ENCODE results near the gene OR2T34.
"Not testable (repeated sequence)": the region's sequence is repeated elsewhere in the genome, so short reads cannot be mapped to it uniquely, and the experiment has no call there.

OR2T34 gene

GRCh38 chr1:248551027-248551426, 23.5 kb downstream of the OR2T34 start:
- not testable (repeated sequence) for DNase-seq

- not testable (repeated sequence) for DNase-seq
Measured at GRCh38 chr1:248547383-248547782, 27.2 kb downstream of the OR2T34 start.

- not testable (repeated sequence) for DNase-seq
Measured at GRCh38 chr1:248537449-248537848, 37.1 kb downstream of the OR2T34 start.

Measured in activated CD4-positive, alpha-beta T cell treated with anti-CD3 and anti-CD28 coated beads, Interleukin-2, amount 50 U/mL, for 4 hours (primary cell).